Right lobe of liver (tissue), 4 donors: ENCODE measurements around the gene PTPRN2.

Source experiments
- POLR2A ChIP-seq: fragments of 450-650 bp; IDR thresholded peaks from one replicate; pipeline ENCODE4 v1.6.1; 2017; ENCODE audit warnings: antibody characterized with exemption, mild to moderate bottlenecking
- TF ChIP-seq, protein P1 (sequence below), 4 donors: fragments of 200-600 bp in 3 of 4; fragments of 450-650 bp in 1 of 4; IDR thresholded peaks; one replicate each; pipeline versions ENCODE4 v1.5.1 to v1.8.0; 2016 to 2022; ENCODE audit warnings: antibody characterized with exemption in 4 of 4, mild to moderate bottlenecking in 2 of 4
- donor health status: DM: no; HTN: no; CAD: no.
- donor health status: DM: no; HTN: no; CAD: no.
- donor health status: DM: no; HTN: yes; CAD: no.

DNA sequence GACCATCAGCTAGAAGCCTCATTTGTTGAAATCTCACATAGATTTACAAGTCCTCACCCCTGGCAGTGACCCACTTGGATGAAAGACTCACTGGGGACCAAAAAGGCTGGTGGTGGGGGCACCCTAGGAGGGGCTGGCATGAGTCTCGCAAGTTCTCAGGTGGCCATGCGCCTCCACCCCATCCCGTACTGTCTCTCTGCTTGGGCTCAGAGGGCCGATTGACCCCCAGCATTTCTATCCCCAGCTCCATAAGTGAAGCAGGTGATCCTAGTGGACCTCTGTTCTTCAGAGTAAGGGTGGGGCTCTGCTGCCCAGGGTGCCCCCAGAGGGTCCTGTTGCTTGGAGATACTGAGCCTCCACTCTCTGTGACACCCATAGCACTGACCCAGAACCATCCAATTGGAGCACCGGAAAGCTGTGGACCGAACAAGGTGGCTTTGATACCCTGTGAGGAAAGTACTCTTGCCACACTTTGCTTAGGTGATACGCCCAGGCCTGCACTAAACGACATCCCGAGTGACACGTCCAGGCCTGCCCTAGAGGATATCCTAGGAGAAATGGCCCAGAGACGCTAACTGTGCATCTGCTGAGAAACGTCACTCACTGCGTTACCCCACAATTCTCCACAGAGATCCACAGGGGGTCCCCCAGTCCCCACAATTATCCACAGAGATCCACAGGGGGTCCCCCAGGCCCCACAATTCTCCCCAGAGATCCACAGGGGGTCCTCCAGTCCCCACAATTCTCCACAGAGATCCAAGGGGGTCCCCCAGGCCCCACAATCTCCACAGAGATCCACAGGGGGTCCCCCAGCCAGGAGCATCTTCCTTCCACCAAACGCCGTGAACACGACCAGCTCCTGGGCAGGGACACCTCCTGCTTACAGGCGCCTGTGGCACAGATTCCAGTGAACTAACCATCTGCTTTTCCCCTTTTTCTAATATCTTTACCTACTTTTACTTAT, 262.9 kb downstream of the PTPRN2 start:
- TF ChIP-seq, protein P1, sequence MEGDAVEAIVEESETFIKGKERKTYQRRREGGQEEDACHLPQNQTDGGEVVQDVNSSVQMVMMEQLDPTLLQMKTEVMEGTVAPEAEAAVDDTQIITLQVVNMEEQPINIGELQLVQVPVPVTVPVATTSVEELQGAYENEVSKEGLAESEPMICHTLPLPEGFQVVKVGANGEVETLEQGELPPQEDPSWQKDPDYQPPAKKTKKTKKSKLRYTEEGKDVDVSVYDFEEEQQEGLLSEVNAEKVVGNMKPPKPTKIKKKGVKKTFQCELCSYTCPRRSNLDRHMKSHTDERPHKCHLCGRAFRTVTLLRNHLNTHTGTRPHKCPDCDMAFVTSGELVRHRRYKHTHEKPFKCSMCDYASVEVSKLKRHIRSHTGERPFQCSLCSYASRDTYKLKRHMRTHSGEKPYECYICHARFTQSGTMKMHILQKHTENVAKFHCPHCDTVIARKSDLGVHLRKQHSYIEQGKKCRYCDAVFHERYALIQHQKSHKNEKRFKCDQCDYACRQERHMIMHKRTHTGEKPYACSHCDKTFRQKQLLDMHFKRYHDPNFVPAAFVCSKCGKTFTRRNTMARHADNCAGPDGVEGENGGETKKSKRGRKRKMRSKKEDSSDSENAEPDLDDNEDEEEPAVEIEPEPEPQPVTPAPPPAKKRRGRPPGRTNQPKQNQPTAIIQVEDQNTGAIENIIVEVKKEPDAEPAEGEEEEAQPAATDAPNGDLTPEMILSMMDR (IDR thresholded peaks at IDR 0.05) = no peak
- TF ChIP-seq POLR2A = no peak
